D721Med (cell line): ENCODE measurements around the gene BBX.

ENCODE experiments used
- DNase-seq: peaks from one replicate; pipeline ENCODE4 v3.0.0; 2011; ENCODE audit warnings: low spot score; ENCODE audit not compliant: insufficient read length
- FAIRE-seq: peaks from 2 replicates; lab custom pipeline; 2011; peaks lifted over from hg19 to GRCh38; lab: Jason Lieb, UNC
- CTCF ChIP-seq: IDR thresholded peaks from 2 replicates; pipeline ENCODE4 v1.5.1; 2012; ENCODE audit warnings: mild to moderate bottlenecking, control low read depth; ENCODE audit not compliant: insufficient read depth; ENCODE audit errors: missing control alignments

BBX gene

GRCh38 chr3:107522510-107523288, at the start of gene BBX:
TSS of gene BBX (plus strand) at chr3:107522962. CDS start at chr3:107710461, 187,499 bp downstream.
- TF ChIP-seq CTCF: no peak
- DNase-seq (peak; percentile 25), FAIRE-seq (no peak)

GRCh38 chr3:107476462-107476861, 46.3 kb upstream of the BBX start:
- no peak for TF ChIP-seq CTCF
- FAIRE-seq: no peak
- DNase-seq: no peak

- DNase-seq (no peak), FAIRE-seq (no peak)
- TF ChIP-seq CTCF: no peak
These were observed 35.3 kb upstream of the BBX start for GRCh38 chr3:107487490-107487889.

GRCh38 chr3:107488942-107489341, 33.8 kb upstream of the BBX start:
- FAIRE-seq: no peak
- TF ChIP-seq CTCF: no peak
- no peak for DNase-seq

GRCh38 chr3:107493134-107493533, 29.6 kb upstream of the BBX start:
- DNase-seq: no peak
- no peak for FAIRE-seq
- TF ChIP-seq CTCF: no peak

- DNase-seq (no peak), FAIRE-seq (no peak)
- no peak for TF ChIP-seq CTCF
These were observed 25.9 kb upstream of the BBX start for GRCh38 chr3:107496855-107497254.

GRCh38 chr3:107498646-107499045, 24.1 kb upstream of the BBX start:
- no peak for DNase-seq
- no peak for FAIRE-seq
- no peak for TF ChIP-seq CTCF
